Endothelial cell of hepatic sinusoid (primary cell): ENCODE data around the gene CTDSP1.

Experiments used
- in situ Hi-C: cut with HindIII; loops from 2 replicates; pipeline ENCODE4 v1.10.0; 2017; ENCODE audit warnings: low sequenced_read_pairs

CTDSP1 gene

DNA sequence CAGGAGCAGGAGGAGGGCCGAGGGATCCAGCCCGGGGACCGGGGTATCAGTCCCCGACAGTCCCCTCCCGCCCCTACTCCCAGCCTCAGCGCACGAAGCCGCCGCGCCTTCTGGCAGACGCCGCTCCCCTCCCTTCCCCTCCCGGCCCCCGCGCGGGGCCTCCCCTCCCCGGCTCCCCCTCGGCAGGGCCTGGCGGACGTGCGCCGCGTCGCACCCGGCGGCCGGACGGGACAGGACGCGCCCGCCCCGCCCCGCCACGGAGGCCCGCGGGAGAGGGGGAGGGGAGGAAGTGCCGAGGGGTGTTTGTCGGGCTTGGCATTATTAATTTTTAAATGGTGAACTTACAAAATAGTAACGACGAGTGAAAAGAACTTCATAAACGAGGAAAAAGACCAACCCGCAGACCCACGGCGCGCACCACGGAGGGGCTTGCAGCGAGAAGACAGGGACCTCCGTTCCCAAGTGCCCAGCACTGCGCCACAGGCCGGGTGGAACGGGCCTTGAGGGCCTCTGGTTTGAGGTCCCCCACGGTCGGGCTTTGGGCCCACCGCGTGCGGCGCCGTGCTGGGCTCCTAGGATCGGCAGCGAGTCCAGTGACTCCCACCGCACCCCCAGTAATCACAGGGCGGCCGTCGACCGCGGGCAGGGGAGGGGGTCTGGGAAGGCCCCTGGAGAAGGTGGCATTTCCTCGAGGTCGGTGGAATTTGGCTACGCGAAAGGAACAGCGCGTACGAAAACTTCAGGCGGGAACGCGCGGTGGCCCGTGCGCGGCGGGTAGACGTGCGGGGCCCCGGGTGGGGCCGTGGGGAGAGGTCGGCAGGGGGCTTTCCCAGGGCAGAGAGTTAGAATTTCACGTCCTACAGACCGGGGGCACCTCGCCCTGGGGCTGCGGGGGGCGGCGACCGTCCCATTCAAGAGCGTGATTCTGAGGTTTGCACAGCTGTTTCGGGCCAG is 954 bp upstream of the CTDSP1 start:
- in situ Hi-C loops: no loop called here

DNA sequence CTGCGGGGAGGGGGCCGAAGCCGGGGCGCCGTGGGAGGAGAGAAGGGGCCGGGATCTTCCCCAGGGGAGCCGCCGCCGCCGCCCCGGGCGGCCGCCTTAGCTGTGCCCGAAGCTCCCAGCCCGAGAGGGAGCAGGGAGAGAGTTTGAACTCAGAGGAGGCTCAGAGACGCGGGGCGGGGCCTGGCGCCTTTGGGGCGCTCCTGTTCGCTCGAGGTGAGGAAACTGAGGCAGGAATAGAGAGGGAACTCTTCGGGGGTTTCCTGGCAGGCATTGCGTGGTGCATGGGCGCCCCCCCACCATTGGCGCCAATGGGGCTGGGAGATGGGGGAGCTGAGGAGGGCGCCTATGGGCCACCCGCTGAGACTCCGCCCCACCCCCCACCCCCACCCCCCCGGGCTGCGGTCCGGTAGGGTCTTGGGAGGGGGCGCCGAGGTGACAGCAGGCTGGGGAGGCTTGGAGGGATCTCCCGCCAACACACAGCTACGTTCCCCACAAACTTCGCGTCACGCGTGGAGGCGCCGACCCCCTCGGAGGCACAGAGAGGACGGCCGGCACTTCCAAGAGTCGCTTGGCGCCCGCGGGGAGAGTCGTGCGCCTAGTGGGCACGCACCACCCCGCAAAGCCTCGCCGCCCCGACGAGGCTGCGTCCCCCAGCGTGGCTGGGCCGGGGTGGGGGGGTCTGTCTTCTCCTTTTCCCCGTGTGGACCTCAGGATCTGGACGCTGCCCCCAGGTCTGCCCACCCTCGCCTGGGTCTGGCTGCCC is 680 bp downstream of the CTDSP1 start:
- in situ Hi-C loops: loop anchor here (5.0 kb wide), 1 partner anchor 103 kb away; no protein-coding TSS in a partner anchor

DNA sequence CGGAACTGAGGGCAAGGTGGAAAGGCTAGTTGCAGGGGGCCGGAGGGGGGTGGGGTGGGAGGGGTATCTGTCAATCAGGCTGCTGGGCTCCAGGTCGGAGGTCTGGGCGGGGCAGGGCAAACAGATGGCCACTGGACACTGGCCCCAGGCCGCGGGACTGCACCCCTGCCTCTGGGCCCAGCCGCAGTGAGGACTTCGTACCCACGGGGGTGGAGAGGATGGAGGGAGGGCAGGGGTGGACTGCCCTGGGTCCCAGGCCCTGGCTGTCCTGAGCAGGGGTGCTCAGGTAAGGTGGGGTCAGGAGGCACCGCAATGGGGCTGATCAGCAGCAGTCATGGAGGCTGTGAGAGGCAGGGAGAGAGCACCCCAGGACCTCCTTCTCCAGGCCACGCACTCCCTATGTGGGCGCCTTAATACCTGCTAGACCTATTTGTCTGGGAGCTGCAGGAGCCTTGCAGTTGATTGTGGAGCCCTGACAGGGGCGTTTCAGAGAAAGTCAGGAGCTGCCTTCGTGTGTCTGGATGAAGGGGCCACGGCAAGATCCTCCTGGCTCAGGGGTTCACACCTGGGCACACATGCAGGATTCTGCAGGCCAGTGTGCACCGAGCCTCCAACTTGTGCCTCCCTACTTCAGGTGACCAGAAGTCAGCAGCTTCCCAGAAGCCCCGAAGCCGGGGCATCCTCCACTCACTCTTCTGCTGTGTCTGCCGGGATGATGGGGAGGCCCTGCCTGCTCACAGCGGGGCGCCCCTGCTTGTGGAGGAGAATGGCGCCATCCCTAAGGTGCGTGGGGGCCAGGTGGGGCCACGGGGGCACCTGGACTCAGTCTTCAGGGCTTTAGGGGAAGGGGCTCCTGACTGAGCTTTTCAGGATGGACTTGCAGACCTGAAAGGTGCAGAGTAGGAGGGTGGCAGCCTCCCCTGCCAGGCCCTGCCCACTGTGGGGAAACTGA is 1.5 kb downstream of the CTDSP1 start:
- in situ Hi-C loops: loop anchor here (5.0 kb wide), 1 partner anchor 104 kb away; no protein-coding TSS in a partner anchor

DNA sequence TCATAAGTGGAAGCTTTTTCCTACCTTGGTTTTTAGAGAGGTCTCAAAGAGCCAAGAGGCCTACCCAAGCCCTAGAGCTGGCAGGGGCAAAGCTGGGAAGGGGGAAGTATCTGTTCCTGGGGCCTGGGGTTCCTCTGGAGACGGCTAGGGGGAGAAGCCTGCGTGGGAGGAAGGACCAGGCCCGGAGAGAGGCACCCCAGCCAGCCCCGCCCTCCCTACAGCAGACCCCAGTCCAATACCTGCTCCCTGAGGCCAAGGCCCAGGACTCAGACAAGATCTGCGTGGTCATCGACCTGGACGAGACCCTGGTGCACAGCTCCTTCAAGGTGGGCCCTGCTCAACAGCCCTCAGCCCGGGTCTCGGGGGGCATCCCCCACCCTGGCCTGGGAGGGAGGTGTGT is 2.2 kb downstream of the CTDSP1 start:
- in situ Hi-C loops: loop anchor here (5.0 kb wide), 1 partner anchor 105 kb away; no protein-coding TSS in a partner anchor

DNA sequence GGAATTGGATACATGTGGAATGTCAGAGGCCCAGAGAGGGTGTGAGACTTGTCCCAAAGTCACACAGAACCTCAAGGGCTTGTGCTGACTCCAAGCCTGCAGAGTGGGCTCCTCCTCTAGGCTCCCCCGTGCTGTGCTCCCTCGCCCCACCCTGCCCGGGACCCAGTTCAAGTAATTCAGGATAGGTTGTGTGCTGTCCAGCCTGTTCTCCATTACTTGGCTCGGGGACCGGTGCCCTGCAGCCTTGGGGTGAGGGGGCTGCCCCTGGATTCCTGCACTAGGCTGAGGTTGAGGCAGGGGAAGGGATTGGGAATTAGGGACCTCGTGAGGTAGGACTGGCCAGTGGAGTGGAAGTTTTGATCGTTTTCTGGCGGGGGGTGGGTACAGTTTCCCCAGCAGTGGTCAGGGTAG is 2.8 kb downstream of the CTDSP1 start:
- in situ Hi-C loops: loop anchor here (5.0 kb wide), 1 partner anchor 105 kb away; no protein-coding TSS in a partner anchor

DNA sequence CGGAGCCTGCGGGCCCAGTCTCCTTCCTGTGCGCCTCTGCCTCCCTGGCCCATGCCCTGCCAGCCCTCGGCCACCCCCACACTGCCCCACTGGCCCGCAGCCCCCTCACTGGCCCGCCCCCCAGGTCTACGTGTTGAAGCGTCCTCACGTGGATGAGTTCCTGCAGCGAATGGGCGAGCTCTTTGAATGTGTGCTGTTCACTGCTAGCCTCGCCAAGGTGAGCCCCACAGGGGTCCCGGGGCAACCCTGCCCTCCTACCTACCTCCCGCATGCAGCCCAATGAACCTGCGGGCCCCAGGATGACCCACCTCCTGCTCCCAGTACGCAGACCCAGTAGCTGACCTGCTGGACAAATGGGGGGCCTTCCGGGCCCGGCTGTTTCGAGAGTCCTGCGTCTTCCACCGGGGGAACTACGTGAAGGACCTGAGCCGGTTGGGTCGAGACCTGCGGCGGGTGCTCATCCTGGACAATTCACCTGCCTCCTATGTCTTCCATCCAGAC is 3.3 kb downstream of the CTDSP1 start:
- in situ Hi-C loops: loop anchor here (5.0 kb wide), 1 partner anchor 106 kb away; no protein-coding TSS in a partner anchor

DNA sequence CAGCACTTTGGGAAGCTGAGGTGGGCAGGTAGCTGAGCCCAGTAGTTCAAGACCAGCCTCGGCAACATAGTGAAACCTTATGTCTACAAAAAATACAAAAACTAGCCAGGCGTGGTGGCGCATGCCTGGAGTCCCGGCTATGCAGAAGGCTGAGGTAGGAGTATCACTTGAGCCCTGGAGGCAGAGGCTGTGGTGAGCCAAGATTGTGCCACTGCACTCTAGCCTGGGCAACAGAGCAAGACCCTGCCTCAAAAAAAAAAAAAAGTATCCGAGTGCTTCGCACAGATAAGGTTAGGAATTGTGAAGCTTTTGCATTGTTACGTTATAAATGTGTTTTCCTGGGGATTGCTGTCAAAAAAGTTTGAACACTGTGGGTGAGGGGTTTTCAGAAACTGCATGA is 4.1 kb downstream of the CTDSP1 start:
- in situ Hi-C loops: loop anchor here (5.0 kb wide), 1 partner anchor 107 kb away; no protein-coding TSS in a partner anchor

DNA sequence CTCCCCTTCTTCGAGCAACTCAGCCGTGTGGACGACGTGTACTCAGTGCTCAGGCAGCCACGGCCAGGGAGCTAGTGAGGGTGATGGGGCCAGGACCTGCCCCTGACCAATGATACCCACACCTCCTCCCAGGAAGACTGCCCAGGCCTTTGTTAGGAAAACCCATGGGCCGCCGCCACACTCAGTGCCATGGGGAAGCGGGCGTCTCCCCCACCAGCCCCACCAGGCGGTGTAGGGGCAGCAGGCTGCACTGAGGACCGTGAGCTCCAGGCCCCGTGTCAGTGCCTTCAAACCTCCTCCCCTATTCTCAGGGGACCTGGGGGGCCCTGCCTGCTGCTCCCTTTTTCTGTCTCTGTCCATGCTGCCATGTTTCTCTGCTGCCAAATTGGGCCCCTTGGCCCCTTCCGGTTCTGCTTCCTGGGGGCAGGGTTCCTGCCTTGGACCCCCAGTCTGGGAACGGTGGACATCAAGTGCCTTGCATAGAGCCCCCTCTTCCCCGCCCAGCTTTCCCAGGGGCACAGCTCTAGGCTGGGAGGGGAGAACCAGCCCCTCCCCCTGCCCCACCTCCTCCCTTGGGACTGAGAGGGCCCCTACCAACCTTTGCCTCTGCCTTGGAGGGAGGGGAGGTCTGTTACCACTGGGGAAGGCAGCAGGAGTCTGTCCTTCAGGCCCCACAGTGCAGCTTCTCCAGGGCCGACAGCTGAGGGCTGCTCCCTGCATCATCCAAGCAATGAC is 4.8 kb downstream of the CTDSP1 start:
- in situ Hi-C loops: loop anchor here (5.0 kb wide), 1 partner anchor 107 kb away; no protein-coding TSS in a partner anchor

DNA sequence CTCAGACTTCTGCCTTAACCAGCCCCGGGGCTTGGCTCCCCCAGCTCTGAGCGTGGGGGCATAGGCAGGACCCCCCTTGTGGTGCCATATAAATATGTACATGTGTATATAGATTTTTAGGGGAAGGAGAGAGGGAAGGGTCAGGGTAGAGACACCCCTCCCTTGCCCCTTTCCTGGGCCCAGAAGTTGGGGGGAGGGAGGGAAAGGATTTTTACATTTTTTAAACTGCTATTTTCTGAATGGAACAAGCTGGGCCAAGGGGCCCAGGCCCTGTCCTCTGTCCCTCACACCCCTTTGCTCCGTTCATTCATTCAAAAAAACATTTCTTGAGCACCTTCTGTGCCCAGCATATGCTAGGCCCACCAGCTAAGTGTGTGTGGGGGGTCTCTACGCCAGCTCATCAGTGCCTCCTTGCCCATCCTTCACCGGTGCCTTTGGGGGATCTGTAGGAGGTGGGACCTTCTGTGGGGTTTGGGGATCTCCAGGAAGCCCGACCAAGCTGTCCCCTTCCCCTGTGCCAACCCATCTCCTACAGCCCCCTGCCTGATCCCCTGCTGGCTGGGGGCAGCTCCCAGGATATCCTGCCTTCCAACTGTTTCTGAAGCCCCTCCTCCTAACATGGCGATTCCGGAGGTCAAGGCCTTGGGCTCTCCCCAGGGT is 5.5 kb downstream of the CTDSP1 start:
- in situ Hi-C loops: no loop called here

DNA sequence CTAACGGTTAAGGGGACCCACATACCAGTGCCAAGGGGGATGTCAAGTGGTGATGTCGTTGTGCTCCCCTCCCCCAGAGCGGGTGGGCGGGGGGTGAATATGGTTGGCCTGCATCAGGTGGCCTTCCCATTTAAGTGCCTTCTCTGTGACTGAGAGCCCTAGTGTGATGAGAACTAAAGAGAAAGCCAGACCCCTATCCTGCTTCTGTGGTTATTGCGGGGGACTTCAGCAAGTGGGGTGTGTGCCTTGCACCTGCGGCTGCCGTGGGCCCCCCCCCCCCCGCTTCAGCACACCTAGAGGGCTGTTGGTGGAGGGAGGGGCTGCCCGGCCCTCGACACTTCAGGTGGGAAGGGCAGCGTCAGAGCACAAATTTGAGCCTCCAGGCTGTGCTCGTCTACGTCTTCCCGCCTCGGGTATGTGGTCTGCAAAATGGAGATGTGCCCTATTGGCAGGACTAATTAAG is 6.1 kb downstream of the CTDSP1 start:
- in situ Hi-C loops: no loop called here

DNA sequence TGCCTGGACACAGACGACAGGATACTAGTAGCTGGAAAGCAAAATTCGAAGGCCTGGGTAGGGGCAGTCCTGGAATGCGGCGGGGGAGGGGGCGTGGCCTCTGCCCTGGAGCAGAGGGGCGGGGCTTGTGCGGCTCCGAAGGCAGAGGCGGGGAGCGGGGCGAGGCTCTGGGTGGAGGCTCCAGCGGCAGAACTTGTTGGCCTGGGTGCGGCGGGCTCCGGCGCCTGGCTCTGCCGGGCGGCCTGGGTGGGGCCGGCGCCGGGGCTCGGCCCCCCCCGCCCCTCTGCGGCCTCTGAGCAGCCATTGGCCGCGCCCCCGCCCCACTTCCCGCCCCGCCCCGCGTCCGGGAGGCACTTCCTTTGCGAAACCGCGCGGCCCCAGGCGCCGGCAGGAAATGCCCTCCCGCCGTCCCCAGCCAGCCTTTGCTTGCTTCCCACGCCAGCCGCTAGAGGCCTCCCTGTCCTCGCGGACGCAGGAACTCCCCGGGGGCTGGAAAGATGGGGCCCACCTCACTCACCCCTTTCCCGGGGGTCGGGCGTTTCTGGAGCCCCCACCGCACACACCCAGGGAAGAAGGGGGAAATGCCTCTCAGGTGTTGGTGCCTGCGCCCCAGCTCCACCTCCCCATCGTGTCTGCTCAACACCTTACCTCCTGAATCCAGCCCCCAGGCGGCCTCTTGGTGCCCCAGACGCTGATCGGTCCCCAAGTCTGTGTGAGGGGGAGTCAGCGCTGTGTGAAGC is 6.7 kb downstream of the CTDSP1 start:
- in situ Hi-C loops: no loop called here

DNA sequence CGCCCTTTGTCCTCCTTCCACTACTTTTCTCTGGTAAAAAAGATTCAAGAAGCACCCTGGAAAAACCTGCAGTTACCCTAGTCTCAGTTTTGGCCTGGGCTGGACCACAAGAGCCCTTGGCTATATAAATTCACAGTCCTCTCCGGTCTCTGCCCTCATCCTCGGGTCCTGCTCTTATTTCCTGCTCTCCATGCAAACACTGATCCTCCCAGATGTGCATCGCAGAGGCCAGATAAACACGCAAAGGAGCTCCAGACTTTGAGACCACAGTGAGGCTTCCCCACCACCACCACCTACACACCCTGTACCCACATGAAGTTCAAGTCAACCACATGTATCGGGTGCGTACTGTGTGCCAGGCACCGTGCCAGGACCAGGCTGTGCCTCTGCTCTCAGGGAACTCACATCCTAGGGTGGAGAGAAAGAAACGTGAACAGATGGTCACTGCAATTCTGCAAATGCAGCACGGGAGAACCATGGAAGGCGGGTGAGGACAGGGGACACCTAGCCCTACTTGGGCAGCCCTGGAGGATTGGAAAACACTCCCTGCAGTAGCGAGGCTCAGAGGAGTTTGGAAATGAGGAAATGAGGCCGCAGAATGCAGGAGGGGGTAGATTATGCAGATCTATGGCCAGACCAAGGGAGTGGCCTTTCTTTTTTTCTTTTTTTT is 7.4 kb downstream of the CTDSP1 start:
- in situ Hi-C loops: no loop called here

DNA sequence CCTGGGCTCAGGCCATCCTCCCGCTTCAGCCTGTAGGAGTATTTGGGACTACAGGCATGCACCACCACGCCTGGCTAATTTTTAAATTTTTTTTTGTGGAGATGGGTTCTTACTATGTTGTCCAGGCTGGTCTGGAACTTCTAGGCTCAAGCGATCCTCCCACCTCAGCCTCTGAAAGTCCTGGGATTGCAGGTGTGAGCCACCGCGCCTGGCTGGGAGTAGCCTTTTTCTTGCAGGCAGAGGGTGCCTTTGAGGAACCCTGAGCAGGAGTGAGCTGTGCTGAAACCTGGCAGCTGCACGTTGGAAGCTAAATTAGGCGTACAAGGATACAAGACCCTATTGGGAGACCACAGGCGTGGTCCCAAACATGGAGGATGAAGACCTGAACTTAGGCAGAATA is 8.0 kb downstream of the CTDSP1 start:
- in situ Hi-C loops: no loop called here

DNA sequence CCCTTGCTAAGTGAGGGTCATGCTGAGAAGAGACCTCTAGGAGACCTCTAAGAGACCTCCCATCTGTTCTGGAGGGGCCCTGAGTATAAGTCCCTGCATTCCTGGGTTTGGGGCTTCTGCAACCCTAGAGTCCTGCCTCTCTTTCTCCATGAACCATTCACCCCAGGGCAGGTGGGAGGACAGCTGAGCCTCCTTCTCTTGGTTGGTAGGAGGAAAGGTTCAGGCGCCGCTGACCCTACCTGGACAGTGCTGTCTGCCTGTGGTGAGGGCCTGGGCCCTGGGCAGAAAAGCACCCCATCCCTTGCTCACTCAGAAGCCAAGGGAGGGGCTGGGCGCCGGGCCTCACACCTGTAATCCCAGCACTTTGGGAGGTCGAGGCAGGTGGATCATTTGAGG is 18.7 kb downstream of the CTDSP1 start:
- in situ Hi-C loops: no loop called here

DNA sequence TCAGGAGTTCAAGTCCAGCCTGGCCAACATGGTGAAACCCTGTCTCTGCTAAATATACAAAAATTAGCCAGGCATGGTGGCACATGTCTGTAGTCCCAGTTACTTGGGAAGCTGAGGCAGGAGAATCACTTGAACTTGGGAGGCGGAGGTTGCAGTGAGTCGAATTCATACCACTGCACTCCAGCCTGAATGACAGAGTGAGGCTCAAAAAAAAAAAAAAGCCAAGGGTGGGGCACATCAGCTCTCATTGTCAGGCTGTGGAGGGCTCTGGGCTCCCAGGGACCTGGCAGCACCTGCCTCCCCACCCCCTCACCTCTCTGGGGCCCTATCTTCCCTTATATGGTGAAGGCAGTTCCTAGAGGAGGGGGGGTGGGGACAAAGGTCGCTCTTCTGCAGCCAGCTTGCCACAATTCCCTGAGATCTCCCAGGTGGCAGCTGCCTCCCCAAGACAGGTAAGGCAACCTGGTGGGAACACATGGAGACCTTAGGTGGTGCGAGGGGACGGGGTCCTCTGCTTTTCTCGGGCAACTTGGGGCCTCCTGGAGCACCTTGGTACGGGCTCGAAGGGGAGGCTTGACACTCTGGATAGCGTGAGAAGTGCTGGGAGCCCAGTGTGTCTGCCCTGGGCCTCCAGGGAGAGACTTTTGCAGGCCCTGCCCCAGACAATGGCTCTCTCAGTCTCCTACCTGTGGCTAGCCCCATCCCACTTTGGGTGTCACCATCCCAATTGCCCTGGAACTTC is 19.2 kb downstream of the CTDSP1 start, which contains the start of gene VIL1:
Gene VIL1 (plus strand): TSS at position 407 of the 742 bp plus-strand sequence. CDS start 4,656 bp downstream, outside the sequence.
- in situ Hi-C loops: no loop called here

DNA sequence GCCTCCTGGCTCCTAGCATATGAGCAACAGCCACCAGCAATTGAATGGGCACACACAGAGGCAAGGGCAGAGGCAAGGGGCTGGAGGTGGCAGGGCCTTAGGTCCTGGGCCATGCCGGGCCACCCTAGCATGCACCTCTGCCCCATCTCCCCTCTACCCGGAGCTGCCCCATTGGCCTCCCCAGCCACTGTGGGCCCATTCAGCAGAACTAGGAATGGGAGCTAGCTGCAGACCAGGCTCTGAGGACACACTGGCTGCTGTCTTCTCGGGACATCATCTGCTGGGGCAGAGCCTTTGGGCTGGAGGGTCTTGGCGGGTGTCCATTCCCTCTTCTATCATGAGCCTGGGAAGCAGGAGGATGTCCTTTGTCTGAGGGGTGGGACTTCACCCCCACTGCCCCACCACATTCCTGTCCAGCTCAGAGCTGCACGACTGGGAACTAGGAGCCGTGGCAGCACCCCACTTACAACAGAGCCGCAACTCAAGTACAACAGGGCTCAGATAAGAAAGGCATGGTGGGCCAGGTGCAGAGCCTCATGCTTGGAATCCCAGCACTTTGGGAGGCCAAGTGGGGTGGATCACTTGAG is 20.1 kb downstream of the CTDSP1 start:
- in situ Hi-C loops: no loop called here
